H1 (cell line): ENCODE results near the gene SSPN. TPM values are rescaled to one million over a fixed set of nuclear protein-coding genes. Genes with fewer than 3 reads are reported as not detected.

Experiments
- CTCF ChIA-PET: fragments of 300-600 bp; sonication (Branson Sonifier 250); formaldehyde crosslinking; loops from one replicate; lab custom pipeline; 2021; ENCODE audit not compliant: partially characterized antibody; lab: Charles Lee
- POLR2A ChIA-PET: fragments of 300-600 bp; sonication (Branson Sonifier 250); formaldehyde crosslinking; loops from one replicate; lab custom pipeline; 2021; ENCODE audit warnings: inconsistent platforms; ENCODE audit not compliant: partially characterized antibody; lab: Charles Lee
- DNase-seq, 2 experiments: peaks; one replicate each; pipeline versions ENCODE4 v3.0.0 to v3.0.0-alpha.2; 2010 to 2022; ENCODE audit warnings: low spot score in 2 of 2, low read depth in 1 of 2, mixed read lengths in 1 of 2
- FAIRE-seq: peaks from 2 replicates; lab custom pipeline; 2011; peaks lifted over from hg19 to GRCh38; lab: Jason Lieb, UNC
- H2AFZ ChIP-seq: 2 replicates; pipeline ENCODE4 v1.8.1; 2012; ENCODE audit warnings: low read length, inconsistent platforms
- H2AK5ac ChIP-seq: 2 replicates; pipeline ENCODE4 v1.6.1; 2013; ENCODE audit warnings: low read depth, low read length
- H2BK120ac ChIP-seq: replicated peaks from 2 replicates; pipeline ENCODE3; 2013; ENCODE audit warnings: low read depth, low read length, inconsistent platforms
- H2BK12ac ChIP-seq: 2 replicates; pipeline ENCODE4 v1.6.1; 2013; ENCODE audit warnings: low read depth, low read length
- H2BK15ac ChIP-seq: 2 replicates; pipeline ENCODE4 v1.6.1; 2013; ENCODE audit warnings: low read length
- H2BK20ac ChIP-seq: 2 replicates; pipeline ENCODE4 v1.6.1; 2013; ENCODE audit warnings: low read length
- H2BK5ac ChIP-seq: 2 replicates; pipeline ENCODE4 v1.6.1; 2013; ENCODE audit warnings: low read depth, low read length
- H3K14ac ChIP-seq: 2 replicates; pipeline ENCODE4 v1.6.1; 2013; ENCODE audit warnings: inconsistent platforms; ENCODE audit not compliant: insufficient read length
- H3K18ac ChIP-seq: 2 replicates; pipeline ENCODE4 v1.6.1; 2013; ENCODE audit warnings: low read length; ENCODE audit errors: extremely low read depth
- H3K23ac ChIP-seq: 2 replicates; pipeline ENCODE4 v1.6.1; 2013; ENCODE audit warnings: inconsistent platforms; ENCODE audit not compliant: insufficient read length
- H3K23me2 ChIP-seq: 2 replicates; pipeline ENCODE4 v1.6.1; 2013; ENCODE audit warnings: low read depth, low read length
- H3K27ac ChIP-seq: 2 replicates; pipeline ENCODE4 v1.6.1; 2011; ENCODE audit warnings: low read depth, low read length, inconsistent platforms
- H3K27me3 ChIP-seq, 4 experiments: replicated peaks in 1 of 4; 1 replicate in 1 of 4; 2 replicates in 3 of 4; pipeline versions ENCODE4 v1.6.1 to v1.8.1; 2011 to 2013; ENCODE audit warnings: low read length in 3 of 4, mild to moderate bottlenecking in 3 of 4, inconsistent platforms in 2 of 4, mixed read lengths in 2 of 4, moderate library complexity in 1 of 4; ENCODE audit not compliant: control insufficient read depth in 3 of 4, insufficient read depth in 3 of 4; ENCODE audit errors: extremely low read depth in 1 of 4
- H3K36me3 ChIP-seq, 4 experiments: 2 replicates each; pipeline versions ENCODE4 v1.6.1 to v1.8.1; 2011 to 2013; ENCODE audit warnings: mild to moderate bottlenecking in 4 of 4, low read length in 3 of 4, moderate library complexity in 2 of 4, control low read depth in 1 of 4, inconsistent platforms in 1 of 4; ENCODE audit not compliant: insufficient read depth in 4 of 4, control insufficient read depth in 2 of 4
- H3K4ac ChIP-seq: replicated peaks from 2 replicates; pipeline ENCODE3; 2013; ENCODE audit warnings: low read length, low read depth, mixed read lengths, inconsistent platforms; ENCODE audit not compliant: insufficient read length
- H3K4me1 ChIP-seq, 4 experiments: replicated peaks in 1 of 4; 1 replicate in 1 of 4; 2 replicates in 3 of 4; pipeline versions ENCODE4 v1.6.1 to v1.8.1; 2011 to 2013; ENCODE audit warnings: low read length in 3 of 4, inconsistent platforms in 2 of 4, mixed read lengths in 1 of 4; ENCODE audit not compliant: insufficient read depth in 4 of 4, control insufficient read depth in 3 of 4
- H3K4me2 ChIP-seq, 2 experiments: 2 replicates each; pipeline versions ENCODE4 v1.6.1 to v1.8.1; 2011 to 2013; ENCODE audit warnings: low read depth in 2 of 2, low read length in 2 of 2, control low read depth in 1 of 2, inconsistent platforms in 1 of 2, mild to moderate bottlenecking in 1 of 2; ENCODE audit not compliant: insufficient read depth in 1 of 2
- H3K4me3 ChIP-seq, 4 experiments: fragments of 200-600, 300-600 bp in 1 of 4; sonication (generic), shearing (Covaris generic), sonication (Bioruptor Twin) in 1 of 4; 2 replicates each; pipeline versions ENCODE4 v1.5.1 to v1.8.1; 2011 to 2016; ENCODE audit warnings: low read length in 4 of 4, low read depth in 3 of 4, control low read depth in 2 of 4, inconsistent platforms in 2 of 4, mild to moderate bottlenecking in 2 of 4, mixed read lengths in 1 of 4, moderate library complexity in 1 of 4; ENCODE audit not compliant: insufficient read depth in 2 of 4; ENCODE audit errors: extremely low read depth in 1 of 4
- H3K56ac ChIP-seq: replicated peaks from 2 replicates; pipeline ENCODE3; 2013; ENCODE audit warnings: low read depth, mild to moderate bottlenecking, mixed read lengths, low read length, inconsistent platforms; ENCODE audit not compliant: insufficient read length
- H3K79me1 ChIP-seq: 2 replicates; pipeline ENCODE4 v1.6.1; 2013; ENCODE audit warnings: low read depth, low read length, control low read depth
- H3K79me2 ChIP-seq, 2 experiments: 2 replicates each; pipeline versions ENCODE4 v1.6.1 to v1.8.1; 2012 to 2013; ENCODE audit warnings: low read length in 2 of 2, mild to moderate bottlenecking in 2 of 2, inconsistent platforms in 1 of 2; ENCODE audit not compliant: insufficient read depth in 2 of 2, control insufficient read depth in 1 of 2
- H3K9ac ChIP-seq, 4 experiments: replicated peaks in 1 of 4; 1 replicate in 1 of 4; 2 replicates in 3 of 4; pipeline versions ENCODE4 v1.6.1 to v1.8.1; 2011 to 2013; ENCODE audit warnings: low read depth in 3 of 4, low read length in 3 of 4, control low read depth in 2 of 4, mild to moderate bottlenecking in 2 of 4, moderate library complexity in 2 of 4, inconsistent platforms in 1 of 4; ENCODE audit errors: extremely low read depth in 1 of 4
- H3K9me3 ChIP-seq, 2 experiments: 2 replicates each; pipeline versions ENCODE4 v1.6.1 to v1.8.1; 2012 to 2013; ENCODE audit warnings: mild to moderate bottlenecking in 2 of 2, moderate library complexity in 2 of 2, control low read depth in 1 of 2, inconsistent platforms in 1 of 2, low read depth in 1 of 2, low read length in 1 of 2, mixed read lengths in 1 of 2; ENCODE audit not compliant: insufficient read depth in 2 of 2
- H4K20me1 ChIP-seq, 2 experiments: replicated peaks in 1 of 2; 2 replicates each; pipeline versions ENCODE3 to v1.8.1; 2011 to 2013; ENCODE audit warnings: inconsistent platforms in 2 of 2, low read length in 2 of 2, mild to moderate bottlenecking in 1 of 2; ENCODE audit not compliant: insufficient read depth in 2 of 2, control insufficient read depth in 1 of 2
- H4K5ac ChIP-seq: 2 replicates; pipeline ENCODE4 v1.6.1; 2013; ENCODE audit warnings: low read length, low read depth, mixed read lengths, inconsistent platforms; ENCODE audit not compliant: insufficient read length
- H4K8ac ChIP-seq: 2 replicates; pipeline ENCODE4 v1.8.0; 2013; ENCODE audit warnings: mild to moderate bottlenecking, moderate library complexity, low read length, inconsistent platforms; ENCODE audit not compliant: insufficient read depth; ENCODE audit errors: extremely low read depth
- H4K91ac ChIP-seq: replicated peaks from 2 replicates; pipeline ENCODE3; 2013; ENCODE audit warnings: low read length, mixed read lengths, inconsistent platforms; ENCODE audit not compliant: insufficient read length
- ATF3 ChIP-seq: IDR thresholded peaks from 2 replicates; pipeline ENCODE4 v1.6.1; 2011; ENCODE audit warnings: low read depth, mild to moderate bottlenecking, low read length; ENCODE audit not compliant: insufficient read depth
- CBX8 ChIP-seq: fragments of 300-800, 300-1000 bp; sonication (generic); IDR thresholded peaks from 2 replicates; pipeline ENCODE4 v1.7.1; 2016; ENCODE audit warnings: low read depth, low read length, borderline replicate concordance
- CHD2 ChIP-seq: IDR thresholded peaks from 2 replicates; pipeline ENCODE4 v1.6.1; 2012; ENCODE audit warnings: low read length, improper control_type of control experiment
- E2F6 ChIP-seq: IDR thresholded peaks from 2 replicates; pipeline ENCODE4 v1.6.1; 2012; ENCODE audit warnings: inconsistent platforms
- EZH2 ChIP-seq: fragments of 200-600 bp; sonication (generic); IDR thresholded peaks from 2 replicates; pipeline ENCODE4 v1.7.1; 2012; ENCODE audit warnings: low read depth, mild to moderate bottlenecking, moderate library complexity, low read length, inconsistent platforms; ENCODE audit not compliant: severe bottlenecking
- FOSL1 ChIP-seq: IDR thresholded peaks from 2 replicates; pipeline ENCODE4 v1.6.1; 2011; ENCODE audit warnings: mild to moderate bottlenecking, low read depth, low read length, moderate library complexity; ENCODE audit not compliant: insufficient read depth
- HDAC2 ChIP-seq, 2 experiments: fragments of 300-600 bp in 1 of 2; sonication (generic) in 1 of 2; IDR thresholded peaks; 2 replicates each; pipeline ENCODE4 v1.6.1; 2011 to 2012; ENCODE audit warnings: low read depth in 2 of 2, low read length in 2 of 2, mild to moderate bottlenecking in 2 of 2, moderate library complexity in 2 of 2, borderline replicate concordance in 1 of 2, inconsistent platforms in 1 of 2
- SP4 ChIP-seq: IDR thresholded peaks from 2 replicates; pipeline ENCODE4 v1.6.1; 2012; ENCODE audit warnings: low read length, inconsistent platforms
- USF2 ChIP-seq: IDR thresholded peaks from 2 replicates; pipeline ENCODE4 v1.6.1; 2011; ENCODE audit warnings: low read length, improper control_type of control experiment
- WGBS, 2 experiments: shearing (Covaris generic) in 1 of 2; methylation state at CpG; one replicate each; pipeline versions ENCODE4 v1.1.6 to v1.1.7; 2013 to 2015; ENCODE audit warnings: low lambda C conversion rate in 2 of 2, mixed read lengths in 2 of 2, inconsistent platforms in 1 of 2, low coverage in 1 of 2, missing lambda C conversion rate in 1 of 2; ENCODE audit not compliant: insufficient replicate concordance in 2 of 2, insufficient coverage in 1 of 2, insufficient read length in 1 of 2; ENCODE audit errors: extremely low coverage in 1 of 2, missing lambda C conversion rate in 1 of 2; 5-methylcytosine and 5-hydroxymethylcytosine counted together
- polyA plus RNA-seq, 7 experiments: library from polyadenylated mRNA; depleted of rRNA in 3 of 7; stranded (reverse) in 5 of 7; unstranded in 2 of 7; fragments of >200 nt in 5 of 7; fragments of 200-250 nt in 2 of 7; gene quantifications; 1 replicate in 5 of 7; 2 replicates in 1 of 7; 4 replicates in 1 of 7; pipeline versions ENCODE4 v1.2.1 to v1.2.3, GENCODE V29; 2011 to 2013; ENCODE audit warnings: missing spikeins in 2 of 7, mixed read lengths in 2 of 7
- total RNA-seq: library from RNA; stranded (reverse); fragmentation: NEBNext Ultra II Directional; extraction: Animal tissue kit (Norgen Biotek cat#: 25700); gene quantifications from 2 replicates; pipeline ENCODE4 v1.2.1, GENCODE V29; 2021

SSPN gene
- total and polyA plus RNA-seq, 2 of the 8 experiments (the other 6 are each of a cell fraction or from before 2014, with no cell fraction given), result 0.86 to 1.8 TPM

- CTCF ChIA-PET, result interaction anchor here (1.2 kb wide), 1 partner anchor 9 kb away, joined by 4 read pairs; no protein-coding TSS in a partner anchor
- TF ChIP-seq EZH2 (no peak), USF2 (no peak), HDAC2 (IDR thresholded peaks at IDR 0.05; ENCODE audit: borderline replicate concordance in 1 of 2, low read depth in 2 of 2, low read length in 2 of 2) (no peak), FOSL1 (no peak), E2F6 (no peak), ATF3 (no peak), CBX8 (no peak), CHD2 (no peak), SP4 (no peak)
Observed at GRCh38 chr12:26162174-26162573, 33.2 kb upstream of the SSPN start.

More at GRCh38 chr12:26162174-26162573, 33.2 kb upstream of the SSPN start:
- Histone ChIP-seq H3K36me3 (no peaks in the 10 kb centered on the region), H2BK12ac (no peak overlapping the region), H2BK20ac (no peak overlapping the region), H3K23ac (no peak overlapping the region), H3K27ac (no peak overlapping the region), H3K4me2 (no peak overlapping the region), H3K27me3 (no peaks in the 10 kb centered on the region), H4K5ac (no peak overlapping the region), H3K4me3 (no peak overlapping the region), H3K4ac (no peak overlapping the region), H3K56ac (no peak overlapping the region), H3K18ac (no peak overlapping the region), H2BK5ac (no peak overlapping the region), H3K14ac (no peak overlapping the region), H2AFZ (no peak overlapping the region), H2AK5ac (no peak overlapping the region), H3K9ac (no peak overlapping the region), H2BK120ac (no peak overlapping the region), H3K4me1 (no peaks in the 10 kb centered on the region), H2BK15ac (no peak overlapping the region), H3K9me3 (no peaks in the 10 kb centered on the region), H3K79me1 (no peaks in the 10 kb centered on the region), H3K23me2 (no peaks in the 10 kb centered on the region; the same call in 1 of the 2 replicates), H3K79me2 (no peaks in the 10 kb centered on the region), H4K8ac (no peak overlapping the region), H4K91ac (no peak overlapping the region), H4K20me1 (no peaks in the 10 kb centered on the region)
- DNase-seq (no peak), FAIRE-seq (no peak)
- 92% methylated on average over 1 of the region's 1 CpG; no CpG with 5 or more reads in 1 of the 2 experiments for WGBS, 2 experiments
- POLR2A ChIA-PET, result no interaction called here
